Keratinocyte (primary cell): ENCODE results near the gene PRKN. TPM values are rescaled to one million over a fixed set of nuclear protein-coding genes. Genes with fewer than 3 reads are reported as not detected.

Experiments
- DNase-seq: peaks from one replicate; pipeline ENCODE4 v3.0.0-alpha.2; 2011; ENCODE audit warnings: low read depth, missing footprints, low spot score
- FAIRE-seq: peaks from 2 replicates; lab custom pipeline; 2011; peaks lifted over from hg19 to GRCh38; lab: Jason Lieb, UNC
- H2AFZ ChIP-seq: 2 replicates; pipeline ENCODE4 v1.6.0; 2012; ENCODE audit warnings: low read length, control low read depth, inconsistent platforms; ENCODE audit not compliant: control insufficient read depth
- H3K27ac ChIP-seq: 2 replicates; pipeline ENCODE4 v1.5.1; 2011; ENCODE audit warnings: low read length; ENCODE audit not compliant: control insufficient read depth, insufficient read depth
- H3K27me3 ChIP-seq: 3 replicates; pipeline ENCODE4 v1.6.0; 2011; ENCODE audit warnings: low read length; ENCODE audit not compliant: control insufficient read depth, insufficient read depth; ENCODE audit errors: extremely low read depth
- H3K36me3 ChIP-seq, 2 experiments: 2 replicates in 1 of 2; 3 replicates in 1 of 2; pipeline ENCODE4 v1.5.1; 2011; ENCODE audit warnings: low read length in 2 of 2, mild to moderate bottlenecking in 1 of 2; ENCODE audit not compliant: control insufficient read depth in 2 of 2, insufficient read depth in 2 of 2; ENCODE audit errors: extremely low read depth in 1 of 2
- H3K4me1 ChIP-seq: 3 replicates; pipeline ENCODE4 v1.5.1; 2011; ENCODE audit warnings: low read length; ENCODE audit not compliant: control insufficient read depth, insufficient read depth; ENCODE audit errors: extremely low read depth
- H3K4me2 ChIP-seq: 3 replicates; pipeline ENCODE4 v1.6.0; 2011; ENCODE audit warnings: low read depth, low read length; ENCODE audit not compliant: control insufficient read depth, insufficient read depth; ENCODE audit errors: extremely low read depth
- H3K4me3 ChIP-seq, 3 experiments: fragments of 200-600 bp in 1 of 3; sonication (generic) in 1 of 3; 2 replicates in 2 of 3; 3 replicates in 1 of 3; pipeline ENCODE4 v1.5.1; 2011 to 2016; ENCODE audit warnings: low read length in 3 of 3, mild to moderate bottlenecking in 3 of 3, control low read depth in 2 of 3, inconsistent platforms in 1 of 3, low read depth in 1 of 3, mixed read lengths in 1 of 3, mixed run types in 1 of 3, moderate library complexity in 1 of 3; ENCODE audit not compliant: control insufficient read depth in 2 of 3, insufficient read depth in 2 of 3; ENCODE audit errors: extremely low read depth in 1 of 3
- H3K79me2 ChIP-seq: 2 replicates; pipeline ENCODE4 v1.6.0; 2012; ENCODE audit warnings: low read length; ENCODE audit not compliant: control insufficient read depth, insufficient read depth
- H3K9ac ChIP-seq: 3 replicates; pipeline ENCODE4 v1.6.0; 2011; ENCODE audit warnings: low read length; ENCODE audit not compliant: control insufficient read depth, insufficient read depth; ENCODE audit errors: extremely low read depth
- H3K9me1 ChIP-seq: 3 replicates; pipeline ENCODE4 v1.6.0; 2011; ENCODE audit warnings: low read length; ENCODE audit not compliant: control insufficient read depth, insufficient read depth; ENCODE audit errors: extremely low read depth
- H3K9me3 ChIP-seq: 2 replicates; pipeline ENCODE4 v1.5.1; 2012; ENCODE audit warnings: low read depth, low read length; ENCODE audit not compliant: control insufficient read depth
- H4K20me1 ChIP-seq: 3 replicates; pipeline ENCODE4 v1.6.0; 2011; ENCODE audit warnings: low read length; ENCODE audit not compliant: control insufficient read depth, insufficient read depth; ENCODE audit errors: extremely low read depth
- CTCF ChIP-seq, 3 experiments: IDR thresholded peaks in 1 of 3; conservative IDR thresholded peaks in 1 of 3; optimal IDR thresholded peaks in 1 of 3; 2 replicates in 2 of 3; 3 replicates in 1 of 3; pipeline versions ENCODE3 to v1.5.1; 2011; ENCODE audit warnings: low read length in 3 of 3, mild to moderate bottlenecking in 3 of 3, moderate library complexity in 2 of 3, control low read depth in 1 of 3, inconsistent platforms in 1 of 3; ENCODE audit not compliant: insufficient read depth in 2 of 3; ENCODE audit errors: extremely low read depth in 1 of 3
- EZH2 ChIP-seq: IDR thresholded peaks from one replicate; pipeline ENCODE4 v1.6.1; 2012; ENCODE audit warnings: inconsistent platforms, mild to moderate bottlenecking, low read length, moderate library complexity
- dilution Hi-C: fragments of 300-500 bp; cut with MboI; formaldehyde crosslinking; loops from one replicate; pipeline ENCODE4 v1.7.0; 2020; ENCODE audit warnings: low sequenced_read_pairs; ENCODE audit not compliant: extremely low pct_ligation_motif_present
- polyA plus RNA-seq, 5 experiments: library from polyadenylated mRNA; depleted of rRNA in 3 of 5; stranded (reverse) in 3 of 5; stranded (forward) in 1 of 5; unstranded in 1 of 5; fragments of >200 nt; gene quantifications; 1 replicate in 1 of 5; 2 replicates in 3 of 5; 3 replicates in 1 of 5; pipeline versions ENCODE4 v1.2.1 to v1.2.3, GENCODE V29; 2011 to 2012; ENCODE audit warnings: missing spikeins in 2 of 5, low read depth in 1 of 5, low replicate concordance in 1 of 5

The PRKN gene
- polyA plus RNA-seq, 1 donor (not counting 4 experiments of a cell fraction or from before 2014, with no cell fraction given), result 0.67 TPM

- dilution Hi-C loops, result no loop called here
- Histone ChIP-seq H3K9me3 (peaks cover 2% of the 10 kb centered on the region), H3K9me1 (no peaks in the 10 kb centered on the region), H4K20me1 (no peaks in the 10 kb centered on the region), H3K27ac (no peak overlapping the region), H3K79me2 (no peaks in the 10 kb centered on the region), H3K4me1 (peaks cover 4% of the 10 kb centered on the region), H2AFZ (no peak overlapping the region), H3K9ac (no peak overlapping the region), H3K4me3 (no peak overlapping the region), H3K4me2 (no peak overlapping the region), H3K27me3 (no peaks in the 10 kb centered on the region), H3K36me3 (no peaks in the 10 kb centered on the region)
- DNase-seq (no peak), FAIRE-seq (no peak)
- TF ChIP-seq EZH2, result no peak
- TF ChIP-seq CTCF (optimal IDR thresholded peaks at IDR 0.05 in 1 of 3, IDR thresholded peaks at IDR 0.05 in 1 of 3, conservative IDR thresholded peaks at IDR 0.05 in 1 of 3; ENCODE audit: extremely low read depth in 1 of 3, insufficient read depth in 2 of 3, low read length in 3 of 3), result no peak
Observed at GRCh38 chr6:161366301-161366923, 1361.2 kb downstream of the PRKN start.

DNA sequence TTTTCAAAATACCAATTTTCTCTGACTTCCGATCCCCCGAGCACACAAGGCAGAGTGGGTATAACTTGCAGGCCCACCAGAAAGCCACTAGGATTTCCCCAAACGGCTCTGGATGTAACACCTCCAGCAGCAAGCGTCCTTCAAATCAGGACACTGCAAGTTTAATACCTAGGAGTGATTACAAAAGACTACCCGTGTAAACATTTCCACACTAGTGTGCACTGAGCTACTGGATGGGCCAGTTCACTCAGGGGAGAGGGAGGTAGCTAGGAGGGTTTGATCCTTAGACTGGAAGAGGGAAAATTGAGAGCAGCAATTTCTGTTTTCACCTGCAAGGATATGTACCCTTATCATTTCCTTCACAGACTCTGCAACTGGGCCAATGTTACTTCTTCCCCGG, 1361.9 kb downstream of the PRKN start:
- Histone ChIP-seq H3K27me3 (no peaks in the 10 kb centered on the region), H3K79me2 (no peaks in the 10 kb centered on the region), H3K4me2 (no peak overlapping the region), H3K9me1 (no peaks in the 10 kb centered on the region), H3K4me1 (peaks cover 4% of the 10 kb centered on the region), H4K20me1 (no peaks in the 10 kb centered on the region), H3K9me3 (peaks cover 2% of the 10 kb centered on the region), H3K4me3 (no peak overlapping the region), H3K9ac (no peak overlapping the region), H3K27ac (no peak overlapping the region), H2AFZ (no peak overlapping the region), H3K36me3 (no peaks in the 10 kb centered on the region)
- DNase-seq (no peak), FAIRE-seq (no peak)
- dilution Hi-C loops, result no loop called here
- no peak for TF ChIP-seq EZH2
- TF ChIP-seq CTCF (optimal IDR thresholded peaks at IDR 0.05 in 1 of 3, IDR thresholded peaks at IDR 0.05 in 1 of 3, conservative IDR thresholded peaks at IDR 0.05 in 1 of 3; ENCODE audit: extremely low read depth in 1 of 3, insufficient read depth in 2 of 3, low read length in 3 of 3), result no peak
